Activated T-helper 2 cell treated with anti-CD3 and anti-CD28 coated beads, Interferon-gamma antibody, Interleukin-2, Interleukin-4, amounts not matched to agents 10 μg/mL and 5 μg/mL and 100 μg/mL, durations not matched to agents 14 hours and 24 hours and 36 hours (primary cell): ENCODE results near the gene CCL24. TPM values are rescaled to one million over a fixed set of nuclear protein-coding genes. Genes with fewer than 3 reads are reported as not detected.
"Not testable (repeated sequence)": the region's sequence is repeated elsewhere in the genome, so short reads cannot be mapped to it uniquely, and the experiment has no call there.

Source experiments
- DNase-seq: peaks from one replicate; pipeline ENCODE4 v3.0.0; 2021; ENCODE audit warnings: low spot score
- H3K27ac Mint-ChIP-seq: one replicate; pipeline ENCODE4 v1.8.0; 2021; ENCODE audit warnings: mixed read lengths
- H3K27me3 Mint-ChIP-seq: one replicate; pipeline ENCODE4 v1.8.0; 2021; ENCODE audit warnings: low read depth, mixed read lengths
- H3K36me3 Mint-ChIP-seq: one replicate; pipeline ENCODE4 v1.8.0; 2021; ENCODE audit warnings: low read depth, mixed read lengths
- H3K4me1 Mint-ChIP-seq: one replicate; pipeline ENCODE4 v1.8.0; 2021; ENCODE audit warnings: low read depth, mixed read lengths
- H3K4me3 Mint-ChIP-seq: one replicate; pipeline ENCODE4 v1.8.0; 2021; ENCODE audit warnings: low read depth, mild to moderate bottlenecking, moderate library complexity, mixed read lengths
- H3K9me3 Mint-ChIP-seq: one replicate; pipeline ENCODE4 v1.8.0; 2021; ENCODE audit warnings: mixed read lengths
- intact Hi-C: fragments of 100-400 bp; cut with micrococcal nuclease; formaldehyde crosslinking; loops from one replicate; pipeline ENCODE4 v1.15.1; 2023
- total RNA-seq: library from RNA; stranded (reverse); gene quantifications from 2 replicates; pipeline ENCODE4 v1.2.3, GENCODE V29; 2022

CCL24 gene
- not detected in 2 replicates for total RNA-seq

GRCh38 chr7:75813781-75814236 lies at the start of gene CCL24:
CCL24 (minus strand) TSS chr7:75813806; CDS start chr7:75813715, 91 bp downstream.
- H3K36me3 Mint-ChIP-seq: no peaks in the 10 kb centered on the region
- H3K9me3 Mint-ChIP-seq: no peaks in the 10 kb centered on the region
- no peak within 1 kb of the TSS for H3K4me3 Mint-ChIP-seq
- H3K27ac Mint-ChIP-seq: no peak within 1 kb of the TSS
- H3K4me1 Mint-ChIP-seq: peaks cover 3% of the 10 kb centered on the region
- intact Hi-C loops: no loop called here
- H3K27me3 Mint-ChIP-seq: peaks cover 1% of the 10 kb centered on the region
- DNase-seq: no peak

- DNase-seq: no peak
- Mint-ChIP-seq H3K4me1 (peaks cover 12% of the 10 kb centered on the region), H3K4me3 (no peak overlapping the region), H3K27me3 (peaks cover 5% of the 10 kb centered on the region), H3K36me3 (no peaks in the 10 kb centered on the region), H3K9me3 (no peaks in the 10 kb centered on the region), H3K27ac (no peak overlapping the region)
- intact Hi-C loops: loop anchor here (10.0 kb wide), 1 partner anchor 273 kb away; no protein-coding TSS in a partner anchor
These were observed 48.0 kb upstream of the CCL24 start for GRCh38 chr7:75861636-75862035.

GRCh38 chr7:75858410-75858809 lies 44.8 kb upstream of the CCL24 start:
- Mint-ChIP-seq H3K36me3 (no peaks in the 10 kb centered on the region), H3K27me3 (peaks cover 2% of the 10 kb centered on the region), H3K4me3 (no peak overlapping the region)

GRCh38 chr7:75856536-75856935 lies 42.9 kb upstream of the CCL24 start:
- H3K27me3 Mint-ChIP-seq: peaks cover 2% of the 10 kb centered on the region
- intact Hi-C loops: no loop called here

More at GRCh38 chr7:75858410-75858809, 44.8 kb upstream of the CCL24 start:
- H3K9me3 Mint-ChIP-seq: no peaks in the 10 kb centered on the region
- intact Hi-C loops: no loop called here
- H3K4me1 Mint-ChIP-seq: peaks cover 9% of the 10 kb centered on the region
- no peak overlapping the region for H3K27ac Mint-ChIP-seq
- no peak for DNase-seq

GRCh38 chr7:75854813-75855345 lies 41.3 kb upstream of the CCL24 start:
- H3K27ac Mint-ChIP-seq, H3K4me1 Mint-ChIP-seq, H3K36me3 Mint-ChIP-seq, H3K27me3 Mint-ChIP-seq, H3K9me3 Mint-ChIP-seq, H3K4me3 Mint-ChIP-seq, intact Hi-C loops, DNase-seq: not testable (repeated sequence)

More at GRCh38 chr7:75856536-75856935, 42.9 kb upstream of the CCL24 start:
- Mint-ChIP-seq H3K27ac (no peak overlapping the region), H3K4me1 (peaks cover 9% of the 10 kb centered on the region), H3K36me3 (no peaks in the 10 kb centered on the region), H3K4me3 (no peak overlapping the region), H3K9me3 (no peaks in the 10 kb centered on the region)
- DNase-seq: no peak

- intact Hi-C loops: no loop called here
- H3K4me1 Mint-ChIP-seq: peaks cover 9% of the 10 kb centered on the region
- no peaks in the 10 kb centered on the region for H3K36me3 Mint-ChIP-seq
- no peak overlapping the region for H3K4me3 Mint-ChIP-seq
- H3K9me3 Mint-ChIP-seq: no peaks in the 10 kb centered on the region
- H3K27ac Mint-ChIP-seq: no peak overlapping the region
- peaks cover 2% of the 10 kb centered on the region for H3K27me3 Mint-ChIP-seq
- DNase-seq: no peak
These were observed 40.6 kb upstream of the CCL24 start for GRCh38 chr7:75854233-75854632.

- Mint-ChIP-seq H3K27me3 (no peaks in the 10 kb centered on the region), H3K27ac (no peak overlapping the region), H3K9me3 (no peaks in the 10 kb centered on the region), H3K4me1 (no peaks in the 10 kb centered on the region), H3K4me3 (no peak overlapping the region), H3K36me3 (no peaks in the 10 kb centered on the region)
- DNase-seq: no peak
- intact Hi-C loops: no loop called here
These were observed 36.6 kb upstream of the CCL24 start for GRCh38 chr7:75850235-75850634.

- Mint-ChIP-seq H3K27me3 (no peaks in the 10 kb centered on the region), H3K27ac (no peak overlapping the region), H3K36me3 (no peaks in the 10 kb centered on the region), H3K9me3 (no peaks in the 10 kb centered on the region), H3K4me3 (no peak overlapping the region), H3K4me1 (no peaks in the 10 kb centered on the region)
- no peak for DNase-seq
- intact Hi-C loops: no loop called here
These were observed 36.0 kb upstream of the CCL24 start for GRCh38 chr7:75849573-75849972.

- no peak overlapping the region for H3K4me3 Mint-ChIP-seq
- H3K4me1 Mint-ChIP-seq: peaks cover 10% of the 10 kb centered on the region
- intact Hi-C loops: no loop called here
- H3K36me3 Mint-ChIP-seq: no peaks in the 10 kb centered on the region
- H3K9me3 Mint-ChIP-seq: no peaks in the 10 kb centered on the region
- no peak for DNase-seq
- no peaks in the 10 kb centered on the region for H3K27me3 Mint-ChIP-seq
- no peak overlapping the region for H3K27ac Mint-ChIP-seq
These were observed 34.1 kb upstream of the CCL24 start for GRCh38 chr7:75847707-75848106.

- H3K9me3 Mint-ChIP-seq, H3K36me3 Mint-ChIP-seq, DNase-seq, H3K27ac Mint-ChIP-seq, intact Hi-C loops, H3K27me3 Mint-ChIP-seq, H3K4me3 Mint-ChIP-seq: not testable (repeated sequence)
- peaks cover 14% of the 10 kb centered on the region for H3K4me1 Mint-ChIP-seq
These were observed 31.5 kb upstream of the CCL24 start for GRCh38 chr7:75845132-75845531.

- Mint-ChIP-seq H3K4me3 (no peak overlapping the region), H3K36me3 (no peaks in the 10 kb centered on the region), H3K27me3 (no peaks in the 10 kb centered on the region), H3K27ac (no peak overlapping the region), H3K4me1 (peaks cover 14% of the 10 kb centered on the region), H3K9me3 (no peaks in the 10 kb centered on the region)
- intact Hi-C loops: loop anchor here (5.0 kb wide), 1 partner anchor 33 kb away; the partner anchor contains the start of gene RHBDD2
- DNase-seq: no peak
These were observed 30.6 kb upstream of the CCL24 start for GRCh38 chr7:75844158-75844557.

- Mint-ChIP-seq H3K4me3 (no peak overlapping the region), H3K9me3 (no peaks in the 10 kb centered on the region), H3K27me3 (no peaks in the 10 kb centered on the region), H3K4me1 (peaks cover 14% of the 10 kb centered on the region), H3K27ac (peak overlapping the region; percentile 68), H3K36me3 (no peaks in the 10 kb centered on the region)
- intact Hi-C loops: loop anchor here (1.0 to 5.0 kb wide), 4 partner anchors 34 to 249 kb away; partner anchors contain the start of gene RHBDD2
- no peak for DNase-seq
These were observed 30.1 kb upstream of the CCL24 start for GRCh38 chr7:75843613-75844116.

GRCh38 chr7:75842836-75843446 lies 29.3 kb upstream of the CCL24 start:
- peak overlapping the region; percentile 97 for H3K27ac Mint-ChIP-seq
- peak overlapping the region; percentile 62 for H3K4me3 Mint-ChIP-seq
- peaks cover 14% of the 10 kb centered on the region for H3K4me1 Mint-ChIP-seq
- intact Hi-C loops: loop anchor here (1.0 to 5.0 kb wide), 4 partner anchors 34 to 248 kb away; partner anchors contain the start of gene RHBDD2
- no peaks in the 10 kb centered on the region for H3K27me3 Mint-ChIP-seq
- DNase-seq: no peak
- no peaks in the 10 kb centered on the region for H3K36me3 Mint-ChIP-seq
- no peaks in the 10 kb centered on the region for H3K9me3 Mint-ChIP-seq
